ENCODE results near the gene ROBO1. TPM values are rescaled to one million over a fixed set of nuclear protein-coding genes. Genes with fewer than 3 reads are reported as not detected.

ROBO1 gene
- total RNA-seq, 3 donors from 2014 or later: 12.7 to 50.7 (median 23.6) TPM

DNA sequence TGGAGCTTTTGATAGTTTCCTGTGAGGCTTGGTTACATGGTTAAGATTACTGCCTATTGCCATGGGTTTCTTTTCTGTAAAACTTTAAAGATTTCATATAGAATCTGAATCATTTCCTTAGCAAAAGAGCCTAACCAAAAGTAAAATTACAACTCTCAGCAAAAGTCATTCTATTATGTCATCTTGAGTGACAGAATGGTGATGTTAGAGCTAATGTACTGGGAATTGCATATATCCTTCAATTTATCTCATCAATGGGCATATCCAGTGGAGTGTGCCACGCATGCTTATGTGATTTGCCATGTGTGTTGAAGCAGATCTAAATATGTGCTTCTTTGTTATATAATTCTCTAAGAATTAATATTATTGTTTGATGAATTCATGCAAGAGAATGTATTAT is 212.1 kb downstream of the ROBO1 start:
- no peak for TF ChIP-seq POLR2AphosphoS5 (IDR thresholded peaks at IDR 0.05)
- TF ChIP-seq POLR2A (IDR thresholded peaks at IDR 0.05): no peak
- TF ChIP-seq, protein P1, sequence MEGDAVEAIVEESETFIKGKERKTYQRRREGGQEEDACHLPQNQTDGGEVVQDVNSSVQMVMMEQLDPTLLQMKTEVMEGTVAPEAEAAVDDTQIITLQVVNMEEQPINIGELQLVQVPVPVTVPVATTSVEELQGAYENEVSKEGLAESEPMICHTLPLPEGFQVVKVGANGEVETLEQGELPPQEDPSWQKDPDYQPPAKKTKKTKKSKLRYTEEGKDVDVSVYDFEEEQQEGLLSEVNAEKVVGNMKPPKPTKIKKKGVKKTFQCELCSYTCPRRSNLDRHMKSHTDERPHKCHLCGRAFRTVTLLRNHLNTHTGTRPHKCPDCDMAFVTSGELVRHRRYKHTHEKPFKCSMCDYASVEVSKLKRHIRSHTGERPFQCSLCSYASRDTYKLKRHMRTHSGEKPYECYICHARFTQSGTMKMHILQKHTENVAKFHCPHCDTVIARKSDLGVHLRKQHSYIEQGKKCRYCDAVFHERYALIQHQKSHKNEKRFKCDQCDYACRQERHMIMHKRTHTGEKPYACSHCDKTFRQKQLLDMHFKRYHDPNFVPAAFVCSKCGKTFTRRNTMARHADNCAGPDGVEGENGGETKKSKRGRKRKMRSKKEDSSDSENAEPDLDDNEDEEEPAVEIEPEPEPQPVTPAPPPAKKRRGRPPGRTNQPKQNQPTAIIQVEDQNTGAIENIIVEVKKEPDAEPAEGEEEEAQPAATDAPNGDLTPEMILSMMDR (IDR thresholded peaks at IDR 0.05): no peak

DNA sequence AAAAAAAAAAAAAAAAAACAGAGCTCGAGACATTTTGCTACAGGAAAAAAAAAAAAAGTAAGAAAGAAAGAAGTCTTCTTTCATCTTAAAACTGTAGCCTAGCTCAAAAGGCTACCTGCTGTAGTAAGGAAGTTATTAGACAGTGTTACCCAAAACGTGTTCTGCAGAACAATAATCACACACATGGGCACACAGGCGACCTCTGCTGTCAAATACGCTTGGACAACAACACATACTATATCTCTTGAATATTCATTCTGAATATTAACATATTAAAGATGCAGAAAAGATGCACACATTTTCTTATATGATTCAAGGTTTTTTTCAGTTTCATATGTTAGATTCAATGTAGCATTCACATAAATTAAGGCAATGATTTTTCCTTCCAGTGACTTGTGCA is 215.8 kb downstream of the ROBO1 start:
- Histone ChIP-seq H3K4me3 (no peak overlapping the region), H3K27ac (no peak overlapping the region), H3K36me3 (no peaks in the 10 kb centered on the region), H3K9me3 (no peaks in the 10 kb centered on the region), H3K27me3 (no peaks in the 10 kb centered on the region), H3K4me1 (no peaks in the 10 kb centered on the region)
- no peak for DNase-seq (ENCODE audit: low spot score in 2 of 2)
- TF ChIP-seq POLR2A (IDR thresholded peaks at IDR 0.05) (no peak), POLR2AphosphoS5 (IDR thresholded peaks at IDR 0.05) (no peak)
- TF ChIP-seq, protein P1 (IDR thresholded peaks at IDR 0.05): no peak
- intact Hi-C loops (cut with DNase I; ENCODE audit: low total_unique reads): no loop called here

More for the DNA sequence above, 212.1 kb downstream of the ROBO1 start:
- H3K27ac ChIP-seq: no peak overlapping the region
- DNase-seq (ENCODE audit: low spot score in 2 of 2): no peak
- H3K4me1 ChIP-seq: no peaks in the 10 kb centered on the region
- H3K9me3 ChIP-seq: no peaks in the 10 kb centered on the region
- intact Hi-C loops (cut with DNase I; ENCODE audit: low total_unique reads): no loop called here
- no peaks in the 10 kb centered on the region for H3K27me3 ChIP-seq
- H3K4me3 ChIP-seq: no peak overlapping the region
- H3K36me3 ChIP-seq: no peaks in the 10 kb centered on the region

DNA sequence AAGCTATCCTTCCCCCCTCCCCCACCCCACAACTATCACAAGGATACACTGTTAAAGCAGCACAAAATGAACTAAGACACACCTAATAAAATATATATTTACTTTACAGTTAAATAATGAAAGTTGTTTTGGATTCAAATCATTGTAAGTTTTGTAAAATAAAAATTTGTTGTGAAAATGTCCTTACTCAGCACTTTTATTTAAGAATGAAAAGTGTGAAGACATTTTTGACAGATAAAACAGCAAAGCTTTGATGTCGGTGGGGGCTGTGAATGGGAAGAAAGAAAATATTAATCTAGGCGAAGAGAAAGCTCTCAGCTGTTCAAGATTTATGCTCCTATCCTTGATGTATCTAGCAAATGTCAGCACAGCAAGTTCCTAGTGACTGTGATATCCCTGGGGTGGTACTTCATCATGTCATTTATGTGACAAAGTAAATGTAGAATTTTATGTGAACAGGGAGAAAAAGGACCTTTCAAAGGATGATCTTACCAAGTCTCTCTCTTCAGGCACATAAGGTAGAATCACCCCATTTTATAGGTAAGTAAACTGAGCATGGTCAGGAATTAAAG is 216.4 kb downstream of the ROBO1 start:
- no peaks in the 10 kb centered on the region for H3K27me3 ChIP-seq
- intact Hi-C loops (cut with DNase I; ENCODE audit: low total_unique reads): no loop called here
- H3K36me3 ChIP-seq: no peaks in the 10 kb centered on the region
- TF ChIP-seq POLR2A (IDR thresholded peaks at IDR 0.05): no peak
- TF ChIP-seq POLR2AphosphoS5 (IDR thresholded peaks at IDR 0.05): no peak
- H3K27ac ChIP-seq: no peak overlapping the region
- no peaks in the 10 kb centered on the region for H3K9me3 ChIP-seq
- no peak for DNase-seq (ENCODE audit: low spot score in 2 of 2)
- no peak overlapping the region for H3K4me3 ChIP-seq
- H3K4me1 ChIP-seq: no peaks in the 10 kb centered on the region

DNA sequence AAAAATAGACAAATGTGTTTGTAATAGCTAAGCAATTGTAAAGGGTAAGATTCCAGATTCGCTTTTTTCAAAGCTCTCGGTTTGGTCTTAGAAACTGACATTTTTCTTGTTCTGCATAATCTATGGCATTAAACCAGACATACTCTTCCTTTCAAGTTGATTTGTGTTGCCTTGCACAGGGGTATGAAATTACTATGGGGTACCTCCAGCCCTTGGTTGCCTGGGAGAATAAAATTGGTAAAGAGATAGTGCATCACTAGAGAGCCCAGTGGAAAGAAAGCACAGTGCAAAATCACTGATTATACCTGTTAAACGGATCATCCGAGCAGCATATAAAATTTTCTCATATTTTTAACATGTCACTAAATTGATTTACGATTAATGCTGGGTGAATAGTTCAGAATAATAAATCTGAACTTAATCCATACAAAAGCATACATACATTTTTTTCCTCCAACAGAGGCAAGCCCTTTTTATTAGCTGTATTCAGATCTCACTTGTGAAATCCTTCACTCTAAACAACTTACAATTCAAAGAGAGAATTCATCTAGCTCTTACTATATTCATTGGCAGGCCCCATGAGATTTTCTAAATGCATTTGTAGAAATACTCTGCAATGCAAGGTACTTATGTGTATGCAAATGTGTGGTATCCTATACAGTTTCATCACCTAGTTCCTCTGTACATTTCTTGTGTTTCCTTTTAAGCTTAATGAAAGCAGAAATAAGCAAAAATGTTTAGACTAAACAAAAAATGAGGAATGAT is 224.4 kb downstream of the ROBO1 start:
- no peak for DNase-seq (ENCODE audit: low spot score in 2 of 2)

DNA sequence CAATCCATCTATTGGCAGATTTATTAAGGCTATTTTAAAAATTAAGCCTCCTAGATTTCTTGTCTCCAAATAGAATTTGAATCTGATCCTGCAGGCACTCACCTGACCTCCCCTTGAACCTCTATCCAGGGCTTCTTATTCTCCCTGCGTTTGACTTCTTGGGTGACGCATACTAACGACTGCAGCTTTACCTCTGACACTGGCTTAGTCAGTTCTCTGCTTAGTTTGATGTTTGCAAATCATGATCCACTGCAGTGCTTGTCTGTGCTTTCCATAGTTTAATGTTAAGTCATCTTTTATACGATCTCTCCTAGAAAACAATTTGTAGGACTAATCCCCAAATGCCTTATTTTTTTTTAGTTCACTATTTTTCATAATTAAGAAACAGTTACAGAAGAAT is 233.1 kb downstream of the ROBO1 start:
- Histone ChIP-seq H3K27me3 (no peaks in the 10 kb centered on the region), H3K9me3 (no peaks in the 10 kb centered on the region), H3K36me3 (no peaks in the 10 kb centered on the region), H3K27ac (no peak overlapping the region), H3K4me1 (no peaks in the 10 kb centered on the region), H3K4me3 (no peak overlapping the region)
- TF ChIP-seq POLR2A (IDR thresholded peaks at IDR 0.05) (no peak), POLR2AphosphoS5 (IDR thresholded peaks at IDR 0.05) (no peak)
- TF ChIP-seq, protein P1 (IDR thresholded peaks at IDR 0.05): no peak
- intact Hi-C loops (cut with DNase I; ENCODE audit: low total_unique reads): no loop called here
- DNase-seq (ENCODE audit: low spot score in 2 of 2): no peak

More for the DNA sequence above, 224.4 kb downstream of the ROBO1 start:
- no peak overlapping the region for H3K27ac ChIP-seq
- no peaks in the 10 kb centered on the region for H3K36me3 ChIP-seq
- intact Hi-C loops (cut with DNase I; ENCODE audit: low total_unique reads): no loop called here
- H3K9me3 ChIP-seq: no peaks in the 10 kb centered on the region
- no peaks in the 10 kb centered on the region for H3K4me1 ChIP-seq
- no peak overlapping the region for H3K4me3 ChIP-seq
- TF ChIP-seq POLR2AphosphoS5 (IDR thresholded peaks at IDR 0.05) (no peak), POLR2A (IDR thresholded peaks at IDR 0.05) (no peak)
- TF ChIP-seq, protein P1 (IDR thresholded peaks at IDR 0.05): no peak
- no peaks in the 10 kb centered on the region for H3K27me3 ChIP-seq
